Jurkat, Clone E6-1 (cell line): Measurements from ENCODE around the gene ZSWIM3.

Source experiments
- DNase-seq: peaks from one replicate; pipeline ENCODE4 v3.0.0-alpha.2; 2011; ENCODE audit warnings: low read depth, low spot score
- H3K4me3 ChIP-seq: 2 replicates; pipeline ENCODE4 v1.5.1; 2011; ENCODE audit warnings: mild to moderate bottlenecking, low read length, control low read depth, moderate library complexity

Gene ZSWIM3

GRCh38 chr20:45919542-45920399 is 62.4 kb downstream of the ZSWIM3 start:
- no peak for DNase-seq
- no peak overlapping the region for H3K4me3 ChIP-seq

GRCh38 chr20:45920462-45921336 is 63.3 kb downstream of the ZSWIM3 start:
- DNase-seq = no peak
- no peak overlapping the region for H3K4me3 ChIP-seq

DNA sequence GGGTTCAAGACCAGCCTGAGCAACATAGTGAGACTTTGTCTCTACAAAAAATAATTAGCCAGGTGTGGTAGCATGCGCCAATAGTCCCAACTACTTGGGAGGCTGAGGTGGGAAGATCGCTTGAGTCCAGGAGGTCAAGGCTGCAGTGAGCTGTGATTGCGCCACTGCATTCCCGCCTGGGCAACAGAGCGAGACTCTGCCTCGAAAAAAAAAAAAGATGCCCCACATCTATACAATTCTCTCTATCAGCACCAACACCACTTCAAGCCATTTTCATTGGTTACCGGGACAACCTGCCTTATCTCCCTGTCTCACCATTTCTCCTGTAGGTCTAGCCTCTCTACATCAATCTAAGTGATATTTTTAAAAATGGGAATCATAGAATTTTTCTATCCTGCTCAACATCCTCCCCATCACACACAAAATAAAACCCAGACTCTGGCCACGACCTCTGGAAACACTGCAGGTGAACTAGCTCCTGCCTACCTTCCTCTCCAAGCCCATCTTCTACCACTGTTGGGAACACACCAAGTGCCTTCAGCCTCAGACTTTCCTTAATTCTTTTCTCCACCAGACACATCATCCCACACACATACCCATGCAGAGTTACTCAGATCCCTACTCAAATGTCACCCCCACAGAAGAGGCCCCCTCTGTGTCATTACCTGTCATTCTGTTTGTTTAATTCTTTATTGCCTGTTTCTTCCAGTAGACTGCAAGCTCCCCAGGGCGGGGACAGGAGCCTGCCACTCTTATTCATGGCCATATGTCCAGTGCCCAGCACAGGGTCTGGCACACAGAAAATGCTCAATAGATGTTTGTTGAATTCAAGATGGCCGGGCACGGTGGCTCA is 64.1 kb downstream of the ZSWIM3 start:
- H3K4me3 ChIP-seq = no peak overlapping the region
- DNase-seq = no peak

GRCh38 chr20:45924391-45925261 is 67.2 kb downstream of the ZSWIM3 start:
- no peak overlapping the region for H3K4me3 ChIP-seq
- no peak for DNase-seq

- no peak overlapping the region for H3K4me3 ChIP-seq
- DNase-seq = no peak
Observed at GRCh38 chr20:45925821-45926506, 68.5 kb downstream of the ZSWIM3 start.

DNA sequence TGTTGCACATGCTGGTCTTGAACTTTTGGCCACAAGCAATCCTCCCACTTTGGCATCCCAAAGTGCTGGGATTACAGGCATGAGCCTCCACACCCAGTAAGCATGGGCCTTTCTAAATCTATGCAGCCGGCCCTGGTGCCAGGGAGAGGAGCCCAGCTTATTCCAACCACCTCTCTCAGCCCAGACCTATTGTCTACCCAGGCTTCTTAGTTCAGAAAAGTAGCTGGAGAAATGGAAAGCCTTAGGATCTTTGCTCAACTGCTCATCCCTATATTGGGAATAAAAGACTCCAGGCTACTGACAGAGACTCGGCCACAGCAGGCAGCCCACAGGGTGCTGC is 69.3 kb downstream of the ZSWIM3 start:
- no peak overlapping the region for H3K4me3 ChIP-seq
- DNase-seq = no peak

GRCh38 chr20:45927071-45927878 is 69.9 kb downstream of the ZSWIM3 start:
- DNase-seq = no peak
- H3K4me3 ChIP-seq = no peak overlapping the region
